SKM-1 treated with dmso at 0.1 percent for 144 hours (cell line): Measurements from ENCODE around the gene MARS1.

ENCODE experiments used
- DNase-seq: peaks from one replicate; lab custom pipeline; 2025; ENCODE audit not compliant: unreplicated experiment; lab: John Stamatoyannopoulos, UW

MARS1 gene

DNA sequence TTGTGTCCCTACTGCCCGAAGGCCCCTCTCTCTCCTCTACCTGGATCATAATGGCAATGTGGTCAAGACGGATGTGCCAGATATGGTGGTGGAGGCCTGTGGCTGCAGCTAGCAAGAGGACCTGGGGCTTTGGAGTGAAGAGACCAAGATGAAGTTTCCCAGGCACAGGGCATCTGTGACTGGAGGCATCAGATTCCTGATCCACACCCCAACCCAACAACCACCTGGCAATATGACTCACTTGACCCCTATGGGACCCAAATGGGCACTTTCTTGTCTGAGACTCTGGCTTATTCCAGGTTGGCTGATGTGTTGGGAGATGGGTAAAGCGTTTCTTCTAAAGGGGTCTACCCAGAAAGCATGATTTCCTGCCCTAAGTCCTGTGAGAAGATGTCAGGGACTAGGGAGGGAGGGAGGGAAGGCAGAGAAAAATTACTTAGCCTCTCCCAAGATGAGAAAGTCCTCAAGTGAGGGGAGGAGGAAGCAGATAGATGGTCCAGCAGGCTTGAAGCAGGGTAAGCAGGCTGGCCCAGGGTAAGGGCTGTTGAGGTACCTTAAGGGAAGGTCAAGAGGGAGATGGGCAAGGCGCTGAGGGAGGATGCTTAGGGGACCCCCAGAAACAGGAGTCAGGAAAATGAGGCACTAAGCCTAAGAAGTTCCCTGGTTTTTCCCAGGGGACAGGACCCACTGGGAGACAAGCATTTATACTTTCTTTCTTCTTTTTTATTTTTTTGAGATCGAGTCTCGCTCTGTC, 31.0 kb upstream of the MARS1 start:
- DNase-seq: no peak

DNA sequence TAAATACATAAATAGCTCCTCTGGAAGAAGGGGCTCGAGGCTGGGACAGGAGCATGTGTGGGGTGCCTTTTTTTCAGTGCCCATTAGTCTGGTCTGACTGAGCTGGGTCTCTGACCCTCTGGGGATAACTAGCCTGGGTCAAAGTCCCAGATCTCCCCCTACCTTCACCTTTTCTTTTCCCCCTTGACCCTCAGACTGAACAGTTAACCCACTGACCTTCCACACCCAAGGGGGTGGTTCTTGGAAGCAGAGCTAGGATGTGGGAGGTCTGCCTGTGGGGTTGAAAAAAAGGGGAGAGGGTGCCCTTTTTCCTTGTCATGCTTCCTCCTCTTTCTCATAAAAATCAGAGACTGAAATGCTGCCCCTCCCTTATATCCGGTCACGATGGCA, 29.2 kb upstream of the MARS1 start:
- DNase-seq: no peak

DNA sequence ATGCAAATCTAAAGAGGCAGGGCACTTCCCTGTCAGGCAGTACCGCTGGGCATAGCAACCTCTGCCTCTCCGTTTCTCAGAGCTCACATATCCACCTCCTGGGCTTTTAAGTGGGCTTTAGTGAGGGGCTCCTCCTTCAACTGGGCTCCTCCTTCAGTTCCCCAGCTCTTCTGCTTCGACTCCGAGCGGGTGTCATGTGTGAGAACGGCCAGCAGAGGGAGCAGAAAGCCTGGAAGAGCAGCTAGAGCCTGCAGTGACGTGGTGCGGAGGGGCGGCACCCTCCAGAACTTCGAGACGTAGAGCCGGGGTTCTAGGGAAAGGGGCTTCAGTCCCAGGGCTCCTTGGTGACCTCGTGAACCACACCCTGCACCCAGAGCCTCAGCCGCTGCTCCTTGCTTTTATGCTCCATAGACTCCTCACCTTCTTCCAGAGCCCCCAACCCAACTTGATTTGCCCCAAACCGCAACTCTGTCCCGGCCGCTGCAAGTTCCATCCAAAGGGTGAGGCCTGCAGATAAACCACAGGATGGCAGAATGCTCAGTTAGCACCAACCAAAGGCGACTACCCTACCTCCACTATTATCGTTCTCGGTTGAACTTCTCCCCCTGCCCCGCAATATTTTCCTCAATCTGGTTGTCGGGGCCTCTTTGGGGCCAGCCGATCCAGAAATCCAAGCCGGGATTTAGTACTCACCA, 28.7 kb upstream of the MARS1 start:
- DNase-seq: peak; percentile 76

DNA sequence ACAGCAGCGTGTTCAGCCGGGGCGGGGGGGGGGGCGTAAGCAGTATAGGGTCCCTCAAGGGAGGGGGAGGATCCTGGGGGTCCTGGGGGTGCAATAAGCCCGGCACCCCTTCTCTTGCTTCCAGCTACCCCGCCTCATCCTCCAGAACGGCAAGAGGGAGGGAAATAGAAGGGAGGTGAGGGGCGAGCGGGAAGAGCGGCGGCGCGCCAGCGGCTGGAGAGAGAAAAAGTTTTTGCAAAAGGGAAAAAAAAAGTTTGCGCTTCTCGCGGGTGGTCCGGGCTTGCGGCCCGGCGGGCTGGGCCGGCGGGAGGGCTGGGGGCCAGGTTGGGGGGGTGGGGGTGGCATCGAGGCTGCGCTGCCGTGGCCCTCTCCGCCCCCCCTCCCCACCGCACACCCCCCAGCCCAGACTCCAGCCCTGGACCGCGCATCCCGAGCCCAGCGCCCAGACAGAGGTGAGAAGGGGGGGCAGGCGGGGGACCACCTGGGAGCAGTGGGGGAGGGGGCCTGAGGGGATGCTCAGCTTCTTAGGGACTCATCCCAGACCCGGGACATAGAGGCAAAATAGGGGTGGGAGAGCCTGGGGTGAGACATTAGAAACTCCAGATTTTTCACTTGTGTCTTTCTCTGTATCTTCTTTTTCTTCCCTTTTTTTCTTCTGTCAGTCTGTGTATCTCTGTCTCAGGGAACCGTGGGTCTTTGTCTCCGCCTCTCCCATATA, 28.0 kb upstream of the MARS1 start, which contains the start of gene GLI1:
Gene GLI1 (plus strand): TSS at position 36 of the 718 bp plus-strand sequence. CDS start 3,907 bp downstream, outside the sequence.
- DNase-seq: no peak

DNA sequence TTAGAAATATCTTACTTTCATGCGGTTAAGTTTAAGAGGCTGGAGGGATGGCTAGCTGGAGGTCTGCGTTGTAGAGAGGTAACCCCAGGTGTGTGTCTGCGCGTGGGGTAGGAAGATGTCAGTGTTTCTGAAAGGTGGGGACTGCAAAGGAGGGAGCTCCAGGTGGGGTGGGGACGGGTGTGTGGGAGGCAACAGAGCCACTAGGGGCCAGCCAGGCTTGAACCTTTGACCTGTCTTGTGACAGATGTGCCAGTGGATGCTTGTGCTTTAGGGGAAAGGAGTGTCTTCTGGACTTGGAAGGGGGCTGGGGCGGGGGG, 27.4 kb upstream of the MARS1 start:
- DNase-seq: no peak

DNA sequence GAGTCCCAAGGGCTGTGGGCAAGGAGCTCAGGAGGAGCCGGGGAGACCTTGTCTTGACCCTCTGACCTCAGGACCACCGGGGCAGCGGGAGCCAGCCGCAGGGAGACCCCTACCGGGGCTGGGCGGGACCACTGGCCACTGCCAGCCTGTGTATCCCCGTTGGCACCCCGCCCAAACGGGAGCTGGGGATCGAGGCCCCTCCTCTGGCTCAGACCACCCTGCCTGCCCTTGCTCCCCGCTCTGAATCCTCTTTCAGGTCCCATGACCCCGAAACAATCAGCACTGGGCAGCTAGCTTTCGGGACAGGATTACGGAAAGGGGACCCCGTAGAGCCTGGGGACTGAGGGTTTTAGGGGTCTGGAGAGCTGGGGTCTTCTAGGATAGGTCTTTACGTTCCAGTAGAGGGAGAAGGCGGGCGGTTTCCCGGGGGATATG, 27.0 kb upstream of the MARS1 start:
- no peak for DNase-seq

DNA sequence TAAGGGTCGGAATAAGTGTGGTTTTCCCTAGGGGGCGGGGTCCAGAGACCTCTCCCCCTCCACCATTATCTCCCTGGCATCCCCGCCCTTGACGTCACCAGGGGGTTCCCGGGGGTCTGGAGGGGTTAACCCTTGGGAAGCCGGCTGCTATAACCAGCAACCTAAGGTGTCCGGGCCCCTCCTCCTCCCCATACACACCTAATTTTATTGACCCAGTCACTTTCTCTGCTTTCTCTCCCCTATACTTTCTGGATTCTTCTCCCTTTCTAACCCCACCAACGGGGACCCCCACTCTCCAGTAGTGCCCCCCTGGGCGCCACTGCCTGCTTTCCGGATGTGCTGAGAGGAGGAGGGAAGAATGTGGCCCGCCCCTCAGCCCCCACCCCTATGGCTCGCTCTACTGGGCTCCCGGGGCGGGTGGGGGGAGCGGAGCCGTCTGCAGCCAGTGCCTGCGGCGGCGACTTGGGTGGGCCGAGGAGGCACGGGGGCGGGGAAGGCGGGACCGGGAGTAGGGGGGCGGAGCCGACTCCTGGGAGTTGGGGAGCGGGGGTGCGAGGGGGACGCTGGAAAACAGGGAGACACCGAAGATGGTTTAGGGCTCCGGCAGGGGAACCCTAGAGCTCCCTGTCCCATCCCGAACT, 26.5 kb upstream of the MARS1 start:
- no peak for DNase-seq

DNA sequence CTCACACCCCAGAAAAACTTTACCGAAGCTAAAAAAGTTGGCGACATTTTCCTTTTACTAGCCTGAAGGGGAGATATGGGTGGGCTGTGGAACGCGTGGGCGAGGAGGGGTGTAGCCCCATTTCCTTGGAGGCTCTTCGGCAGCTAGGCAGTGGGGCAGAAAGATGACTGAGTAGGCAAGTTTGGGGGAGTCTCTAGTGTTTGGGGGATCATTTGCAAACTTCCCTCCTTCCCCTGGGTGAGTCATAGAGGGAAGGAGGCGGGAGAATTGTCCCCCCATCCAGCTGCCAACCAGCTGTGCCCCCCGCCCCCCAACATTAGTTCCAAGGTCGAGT, 26.0 kb upstream of the MARS1 start:
- DNase-seq: no peak

DNA sequence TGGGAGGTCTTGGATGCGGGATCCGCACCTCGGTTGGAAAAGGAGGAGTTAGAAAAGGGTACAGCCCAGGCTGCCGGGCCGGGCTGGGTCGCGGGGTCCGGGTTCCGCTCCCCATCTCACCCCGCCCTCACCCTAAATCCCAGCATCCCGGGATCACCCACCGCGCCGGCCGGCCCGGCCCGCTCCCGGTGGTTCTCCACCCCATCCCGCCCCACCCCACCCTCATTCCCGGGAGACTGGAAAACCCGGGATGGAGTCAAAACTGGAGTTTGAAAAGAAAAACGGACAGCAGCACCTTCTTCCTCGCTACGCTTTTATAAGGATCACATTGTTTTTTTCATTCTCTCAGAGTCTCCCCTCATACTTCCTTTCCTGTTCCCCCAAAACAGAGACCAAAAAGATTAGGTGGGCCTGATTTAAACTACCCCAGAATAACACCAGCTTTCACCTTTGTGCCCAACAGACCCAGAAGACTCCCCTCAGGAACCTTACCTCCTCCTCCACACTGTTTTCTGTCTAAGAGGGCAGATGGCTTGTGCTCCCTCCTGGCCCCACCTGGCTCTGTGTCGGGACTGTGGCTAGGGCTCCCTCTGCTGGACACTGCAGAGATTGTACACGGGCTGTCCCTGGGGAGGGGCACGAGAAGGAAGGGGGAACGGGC, 25.5 kb upstream of the MARS1 start:
- DNase-seq: peak; percentile 57

DNA sequence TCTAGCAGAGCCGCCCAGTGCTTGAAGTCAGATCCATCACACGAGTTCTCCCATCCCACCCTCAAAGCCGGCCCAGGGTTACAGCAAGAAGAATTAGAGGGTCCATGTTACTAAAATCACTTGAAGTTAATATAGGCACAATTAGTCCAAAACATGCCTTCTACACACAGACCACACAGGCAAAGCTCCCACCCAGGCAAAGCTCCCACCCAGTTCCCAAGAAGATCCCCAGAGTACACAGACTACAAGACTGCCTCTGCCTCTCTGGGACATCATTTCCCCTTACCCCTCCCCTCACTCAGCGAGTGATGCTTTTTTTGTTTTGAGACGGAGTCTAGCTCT, 25.0 kb upstream of the MARS1 start:
- DNase-seq: no peak

DNA sequence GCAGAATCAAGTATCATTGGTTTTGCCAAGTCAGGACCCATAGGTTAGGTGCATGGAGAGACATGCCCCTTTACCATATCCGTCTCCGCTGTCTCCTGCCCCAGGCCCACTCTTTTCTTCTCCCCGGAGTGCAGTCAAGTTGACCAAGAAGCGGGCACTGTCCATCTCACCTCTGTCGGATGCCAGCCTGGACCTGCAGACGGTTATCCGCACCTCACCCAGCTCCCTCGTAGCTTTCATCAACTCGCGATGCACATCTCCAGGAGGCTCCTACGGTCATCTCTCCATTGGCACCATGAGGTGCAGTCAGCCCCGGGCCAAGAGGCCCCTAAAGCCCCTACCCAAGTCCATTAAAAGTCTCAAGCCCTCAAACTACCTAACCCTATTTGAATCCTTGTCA, 23.3 kb upstream of the MARS1 start:
- DNase-seq: no peak

DNA sequence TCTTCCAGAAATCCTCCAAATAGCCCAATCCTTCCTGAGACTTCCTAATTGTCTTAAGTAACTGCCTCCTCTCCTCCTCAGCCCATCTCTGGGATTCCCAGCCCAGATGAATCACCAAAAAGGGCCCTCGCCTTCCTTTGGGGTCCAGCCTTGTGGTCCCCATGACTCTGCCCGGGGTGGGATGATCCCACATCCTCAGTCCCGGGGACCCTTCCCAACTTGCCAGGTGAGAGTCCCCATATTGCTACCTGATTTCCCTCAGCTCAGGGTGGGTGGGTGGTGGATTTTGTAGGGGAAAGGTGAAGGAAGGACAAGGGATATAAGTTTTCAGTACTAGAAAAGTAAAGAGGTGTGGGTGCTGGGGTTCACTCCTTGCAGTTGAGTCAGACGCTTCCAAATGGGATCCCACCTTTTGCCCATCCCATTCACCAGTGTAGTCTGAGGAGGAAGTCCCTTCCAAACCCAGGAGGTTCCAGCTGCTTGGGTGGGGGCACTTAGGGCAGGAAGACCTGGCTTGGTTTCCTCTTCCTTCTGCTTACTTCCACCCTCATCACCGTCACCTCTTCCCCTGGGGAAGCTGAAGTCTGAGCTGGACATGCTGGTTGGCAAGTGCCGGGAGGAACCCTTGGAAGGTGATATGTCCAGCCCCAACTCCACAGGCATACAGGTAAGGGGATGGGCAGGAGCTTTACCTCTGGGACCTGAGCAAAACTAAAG, 22.7 kb upstream of the MARS1 start:
- DNase-seq: no peak

DNA sequence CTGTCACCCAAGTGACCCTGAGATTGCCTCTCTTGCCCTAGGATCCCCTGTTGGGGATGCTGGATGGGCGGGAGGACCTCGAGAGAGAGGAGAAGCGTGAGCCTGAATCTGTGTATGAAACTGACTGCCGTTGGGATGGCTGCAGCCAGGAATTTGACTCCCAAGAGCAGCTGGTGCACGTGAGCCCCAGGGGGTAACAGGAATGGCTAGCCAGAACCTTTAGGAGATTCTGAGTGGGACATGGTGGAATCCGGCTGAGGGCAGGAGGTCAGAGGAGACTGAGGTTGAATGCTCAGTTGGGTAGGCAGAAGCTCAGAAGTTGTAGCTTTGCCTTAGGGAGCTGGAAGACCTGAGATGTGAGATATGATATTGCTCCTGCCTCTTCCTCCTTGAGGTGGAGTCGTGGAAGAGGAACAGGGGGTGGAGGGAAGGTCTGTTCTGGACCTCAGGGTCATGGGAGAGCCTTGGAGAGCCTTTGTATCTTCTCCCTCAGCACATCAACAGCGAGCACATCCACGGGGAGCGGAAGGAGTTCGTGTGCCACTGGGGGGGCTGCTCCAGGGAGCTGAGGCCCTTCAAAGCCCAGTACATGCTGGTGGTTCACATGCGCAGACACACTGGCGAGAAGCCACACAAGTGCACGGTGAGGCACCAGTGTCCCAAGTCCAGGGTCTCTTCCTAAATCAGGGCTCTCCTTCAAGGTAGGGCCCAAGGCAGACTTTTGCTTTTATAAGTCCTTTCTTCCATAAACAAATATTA, 21.9 kb upstream of the MARS1 start:
- DNase-seq: no peak

DNA sequence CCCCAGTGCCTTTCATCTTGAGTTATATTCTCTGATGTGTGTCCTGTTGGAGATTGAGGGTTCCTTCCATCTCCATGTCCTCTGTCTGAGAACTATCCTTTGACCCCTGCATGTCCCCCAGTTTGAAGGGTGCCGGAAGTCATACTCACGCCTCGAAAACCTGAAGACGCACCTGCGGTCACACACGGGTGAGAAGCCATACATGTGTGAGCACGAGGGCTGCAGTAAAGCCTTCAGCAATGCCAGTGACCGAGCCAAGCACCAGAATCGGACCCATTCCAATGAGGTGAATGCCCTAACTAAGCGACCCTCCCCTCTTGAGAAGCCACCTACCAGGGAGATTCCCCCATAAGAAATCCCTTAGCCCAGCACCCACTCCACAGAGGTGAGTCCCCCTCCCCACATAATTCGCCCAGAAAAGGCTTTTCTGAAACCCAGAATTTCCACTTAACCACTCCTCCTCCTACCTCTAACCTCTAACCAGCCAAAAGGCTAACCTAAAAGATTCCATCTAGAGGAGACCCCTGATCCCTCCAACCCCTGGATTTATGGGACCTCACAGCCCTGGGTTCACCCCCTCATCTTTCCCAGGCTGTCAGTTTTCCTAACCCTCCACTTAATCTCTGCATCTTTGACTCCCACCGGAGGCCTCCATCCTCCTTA, 20.5 kb upstream of the MARS1 start:
- DNase-seq: no peak

DNA sequence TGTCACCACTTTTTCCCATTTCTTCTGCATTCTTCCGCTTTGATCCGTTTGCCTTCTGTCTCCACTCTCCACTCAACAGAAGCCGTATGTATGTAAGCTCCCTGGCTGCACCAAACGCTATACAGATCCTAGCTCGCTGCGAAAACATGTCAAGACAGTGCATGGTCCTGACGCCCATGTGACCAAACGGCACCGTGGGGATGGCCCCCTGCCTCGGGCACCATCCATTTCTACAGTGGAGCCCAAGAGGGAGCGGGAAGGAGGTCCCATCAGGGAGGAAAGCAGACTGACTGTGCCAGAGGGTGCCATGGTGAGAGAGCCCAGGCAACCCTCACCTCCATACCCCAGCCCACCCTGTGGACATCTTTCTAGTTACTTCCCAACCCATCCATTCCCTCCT, 20.0 kb upstream of the MARS1 start:
- DNase-seq: no peak

DNA sequence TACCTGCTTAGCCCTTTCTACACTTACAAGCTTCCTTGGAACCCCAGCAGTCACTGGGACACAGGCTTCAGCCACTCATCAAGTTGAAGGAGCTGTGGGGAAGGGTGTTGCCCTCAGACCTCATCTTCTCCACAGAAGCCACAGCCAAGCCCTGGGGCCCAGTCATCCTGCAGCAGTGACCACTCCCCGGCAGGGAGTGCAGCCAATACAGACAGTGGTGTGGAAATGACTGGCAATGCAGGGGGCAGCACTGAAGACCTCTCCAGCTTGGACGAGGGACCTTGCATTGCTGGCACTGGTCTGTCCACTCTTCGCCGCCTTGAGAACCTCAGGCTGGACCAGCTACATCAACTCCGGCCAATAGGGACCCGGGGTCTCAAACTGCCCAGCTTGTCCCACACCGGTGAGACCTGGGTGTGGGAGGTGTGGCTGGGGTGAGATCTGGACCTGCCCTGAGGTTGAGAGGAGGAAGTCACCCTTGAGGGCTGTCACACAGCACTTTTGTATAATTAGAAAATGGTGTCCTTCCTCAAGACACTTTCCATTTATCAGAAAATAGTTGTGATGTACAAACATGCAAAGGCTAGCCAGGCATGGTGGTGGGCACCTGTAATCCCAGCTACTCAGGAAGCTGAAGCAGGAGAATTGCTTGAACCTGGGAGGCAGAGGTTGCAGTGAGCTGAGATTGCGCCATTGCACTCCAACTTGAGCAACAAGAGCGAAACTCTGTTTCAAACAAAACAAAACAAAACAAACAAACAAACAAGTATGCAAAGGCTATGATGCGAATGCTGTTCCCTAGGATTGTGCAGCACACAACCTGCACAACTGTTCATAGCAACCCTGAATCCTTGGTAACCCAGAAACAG, 18.3 kb upstream of the MARS1 start:
- no peak for DNase-seq

DNA sequence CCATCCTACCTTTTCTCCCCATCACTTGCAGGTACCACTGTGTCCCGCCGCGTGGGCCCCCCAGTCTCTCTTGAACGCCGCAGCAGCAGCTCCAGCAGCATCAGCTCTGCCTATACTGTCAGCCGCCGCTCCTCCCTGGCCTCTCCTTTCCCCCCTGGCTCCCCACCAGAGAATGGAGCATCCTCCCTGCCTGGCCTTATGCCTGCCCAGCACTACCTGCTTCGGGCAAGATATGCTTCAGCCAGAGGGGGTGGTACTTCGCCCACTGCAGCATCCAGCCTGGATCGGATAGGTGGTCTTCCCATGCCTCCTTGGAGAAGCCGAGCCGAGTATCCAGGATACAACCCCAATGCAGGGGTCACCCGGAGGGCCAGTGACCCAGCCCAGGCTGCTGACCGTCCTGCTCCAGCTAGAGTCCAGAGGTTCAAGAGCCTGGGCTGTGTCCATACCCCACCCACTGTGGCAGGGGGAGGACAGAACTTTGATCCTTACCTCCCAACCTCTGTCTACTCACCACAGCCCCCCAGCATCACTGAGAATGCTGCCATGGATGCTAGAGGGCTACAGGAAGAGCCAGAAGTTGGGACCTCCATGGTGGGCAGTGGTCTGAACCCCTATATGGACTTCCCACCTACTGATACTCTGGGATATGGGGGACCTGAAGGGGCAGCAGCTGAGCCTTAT, 17.4 kb upstream of the MARS1 start:
- no peak for DNase-seq
